ENCODE data around the gene ERC2.

ERC2 gene

GRCh38 chr3:55601366-55602080, 866.7 kb downstream of the ERC2 start:
- no peak for FAIRE-seq

- FAIRE-seq: no peak
These were observed 870.0 kb downstream of the ERC2 start for GRCh38 chr3:55598224-55598623.

- no peak for FAIRE-seq
These were observed 870.6 kb downstream of the ERC2 start for GRCh38 chr3:55597641-55598040.

- FAIRE-seq: no peak
These were observed 872.1 kb downstream of the ERC2 start for GRCh38 chr3:55596212-55596611.

GRCh38 chr3:55595420-55595819, 872.8 kb downstream of the ERC2 start:
- FAIRE-seq: no peak

- FAIRE-seq: no peak
These were observed 875.7 kb downstream of the ERC2 start for GRCh38 chr3:55592572-55592971.

GRCh38 chr3:55591888-55592287, 876.4 kb downstream of the ERC2 start:
- FAIRE-seq: no peak

- no peak for FAIRE-seq
These were observed 880.0 kb downstream of the ERC2 start for GRCh38 chr3:55588146-55588765.

GRCh38 chr3:55585856-55586255, 882.4 kb downstream of the ERC2 start:
- no peak for FAIRE-seq

- no peak for FAIRE-seq
These were observed 883.4 kb downstream of the ERC2 start for GRCh38 chr3:55584716-55585368.

- no peak for FAIRE-seq
These were observed 884.2 kb downstream of the ERC2 start for GRCh38 chr3:55584030-55584429.

- no peak for FAIRE-seq
These were observed 884.8 kb downstream of the ERC2 start for GRCh38 chr3:55583475-55583874.

- FAIRE-seq: no peak
These were observed 888.8 kb downstream of the ERC2 start for GRCh38 chr3:55579496-55579895.

- no peak for FAIRE-seq
These were observed 891.5 kb downstream of the ERC2 start for GRCh38 chr3:55576621-55577388.

GRCh38 chr3:55574671-55575070, 893.6 kb downstream of the ERC2 start:
- no peak for FAIRE-seq

- no peak for FAIRE-seq
These were observed 895.5 kb downstream of the ERC2 start for GRCh38 chr3:55572816-55573215.

- FAIRE-seq: no peak
These were observed 896.4 kb downstream of the ERC2 start for GRCh38 chr3:55571913-55572312.

GRCh38 chr3:55571216-55571813, 897.0 kb downstream of the ERC2 start:
- no peak for FAIRE-seq

- FAIRE-seq: no peak
These were observed 898.0 kb downstream of the ERC2 start for GRCh38 chr3:55570271-55570711.

- no peak for FAIRE-seq
These were observed 899.2 kb downstream of the ERC2 start for GRCh38 chr3:55569033-55569599.

GRCh38 chr3:55567615-55568014, 900.7 kb downstream of the ERC2 start:
- no peak for FAIRE-seq

- no peak for FAIRE-seq
These were observed 901.1 kb downstream of the ERC2 start for GRCh38 chr3:55567121-55567520.

- no peak for FAIRE-seq
These were observed 902.7 kb downstream of the ERC2 start for GRCh38 chr3:55565521-55565920.

All from A204.1 (cell line).